Neural cell (in vitro differentiated cells): ENCODE measurements around the gene MDM4. TPM values are rescaled to one million over a fixed set of nuclear protein-coding genes. Genes with fewer than 3 reads are reported as not detected.
"Not testable (repeated sequence)": the region's sequence is repeated elsewhere in the genome, so short reads cannot be mapped to it uniquely, and the experiment has no call there.

Source experiments
- H2AFZ ChIP-seq: fragments of 200-600, 300-800 bp; sonication (generic), shearing (Covaris generic); 2 replicates; pipeline ENCODE4 v1.6.0; 2014; ENCODE audit warnings: low read depth, mild to moderate bottlenecking, antibody characterized with exemption, low read length, moderate library complexity
- H3F3A ChIP-seq: fragments of 200-600 bp; shearing (Covaris generic); 2 replicates; pipeline ENCODE4 v1.6.1; 2016; ENCODE audit warnings: mild to moderate bottlenecking, moderate library complexity, mixed read lengths, antibody characterized with exemption, low read length; ENCODE audit not compliant: insufficient read depth, poor library complexity, severe bottlenecking
- H3K27ac ChIP-seq: fragments of 200-600, 300-800 bp; sonication (generic), shearing (Covaris generic); 2 replicates; pipeline ENCODE4 v1.5.1; 2014; ENCODE audit warnings: mild to moderate bottlenecking, low read length, moderate library complexity
- H3K27me3 ChIP-seq: fragments of 300-800, 200-600 bp; sonication (generic), shearing (Covaris generic); 2 replicates; pipeline ENCODE4 v1.6.0; 2014; ENCODE audit warnings: mild to moderate bottlenecking, low read depth, low read length, moderate library complexity; ENCODE audit not compliant: insufficient read depth
- H3K36me3 ChIP-seq: fragments of 300-800, 200-600 bp; sonication (generic), shearing (Covaris generic); 2 replicates; pipeline ENCODE4 v1.5.1; 2014; ENCODE audit warnings: mild to moderate bottlenecking, antibody characterized with exemption, low read length, moderate library complexity; ENCODE audit not compliant: insufficient read depth
- H3K4me2 ChIP-seq: fragments of 300-800, 200-600 bp; sonication (generic), shearing (Covaris generic); 2 replicates; pipeline ENCODE4 v1.6.0; 2014; ENCODE audit warnings: mild to moderate bottlenecking, low read length
- H3K4me3 ChIP-seq: fragments of 300-800, 200-600 bp; sonication (generic), shearing (Covaris generic); 2 replicates; pipeline ENCODE4 v1.5.1; 2014; ENCODE audit warnings: mild to moderate bottlenecking, low read length, moderate library complexity
- H3K79me2 ChIP-seq: fragments of 200-600 bp; shearing (Covaris generic); replicated peaks from 2 replicates; pipeline ENCODE4 v1.6.0; 2014; ENCODE audit warnings: mild to moderate bottlenecking, low read length, moderate library complexity; ENCODE audit not compliant: insufficient read depth
- H3K9ac ChIP-seq: fragments of 300-800, 200-600 bp; sonication (generic), shearing (Covaris generic); 2 replicates; pipeline ENCODE4 v1.6.1; 2016; ENCODE audit warnings: mild to moderate bottlenecking, low read length, mixed read lengths
- H3K9me2 ChIP-seq: fragments of 200-600 bp; shearing (Covaris generic); 2 replicates; pipeline ENCODE4 v1.6.1; 2016; ENCODE audit warnings: mild to moderate bottlenecking, low read length, mixed read lengths; ENCODE audit not compliant: insufficient read depth
- H3K9me3 ChIP-seq: fragments of 200-600, 300-800 bp; sonication (generic), shearing (Covaris generic); 2 replicates; pipeline ENCODE4 v1.6.1; 2016; ENCODE audit warnings: mild to moderate bottlenecking, mixed run types, low read length, moderate library complexity, mixed read lengths
- H4K20me1 ChIP-seq: fragments of 200-600 bp; shearing (Covaris generic); 2 replicates; pipeline ENCODE4 v1.6.1; 2016; ENCODE audit warnings: mild to moderate bottlenecking, mixed run types; ENCODE audit not compliant: insufficient read depth
- EP300 ChIP-seq: fragments of 450-650 bp; conservative IDR thresholded peaks from 2 replicates; pipeline ENCODE4 v1.6.1; 2014; ENCODE audit warnings: antibody characterized with exemption, mild to moderate bottlenecking, moderate library complexity; ENCODE audit not compliant: poor library complexity, severe bottlenecking
- EZH2 ChIP-seq: fragments of 200-600, 300-800 bp; shearing (Covaris generic), sonication (generic); IDR thresholded peaks from 2 replicates; pipeline ENCODE4 v1.6.1; 2014; ENCODE audit warnings: antibody characterized with exemption, low read length, borderline replicate concordance, mild to moderate bottlenecking; ENCODE audit not compliant: insufficient read depth, poor library complexity, severe bottlenecking
- MXI1 ChIP-seq: fragments of 450-650 bp; conservative IDR thresholded peaks from 2 replicates; pipeline ENCODE4 v1.6.1; 2014; ENCODE audit warnings: antibody characterized with exemption, mild to moderate bottlenecking; ENCODE audit not compliant: poor library complexity, severe bottlenecking
- POLR2AphosphoS5 ChIP-seq: IDR thresholded peaks from 2 replicates; pipeline ENCODE4 v1.6.1; 2012
- RAD21 ChIP-seq: fragments of 450-650 bp; conservative IDR thresholded peaks from 2 replicates; pipeline ENCODE4 v1.6.1; 2014; ENCODE audit warnings: antibody characterized with exemption, mild to moderate bottlenecking, moderate library complexity
- SMC3 ChIP-seq: fragments of 450-650 bp; conservative IDR thresholded peaks from 2 replicates; pipeline ENCODE4 v1.6.1; 2014; ENCODE audit warnings: antibody characterized with exemption, mild to moderate bottlenecking, moderate library complexity; ENCODE audit not compliant: poor library complexity
- TAF1 ChIP-seq: IDR thresholded peaks from 2 replicates; pipeline ENCODE4 v1.6.1; 2012; ENCODE audit warnings: low read depth
- polyA plus RNA-seq: library from polyadenylated mRNA; depleted of rRNA; stranded (reverse); fragments of >200 nt; gene quantifications from 2 replicates; pipeline ENCODE4 v1.2.3, GENCODE V29; 2014
- TF ChIP-seq, protein P1 (sequence below): IDR thresholded peaks from 2 replicates; pipeline ENCODE4 v1.6.1; 2012; ENCODE audit warnings: borderline replicate concordance
- TF ChIP-seq, protein P2 (sequence below): fragments of 450-650 bp; IDR thresholded peaks from 2 replicates; pipeline ENCODE4 v1.5.1; 2014; ENCODE audit warnings: antibody characterized with exemption, mild to moderate bottlenecking, moderate library complexity; ENCODE audit not compliant: poor library complexity, severe bottlenecking

The MDM4 gene
- polyA plus RNA-seq, 1 donor from 2014 or later: 36.8 TPM

- Histone ChIP-seq H3K36me3 (peaks cover 6% of the 10 kb centered on the region), H2AFZ (no peak overlapping the region), H3K4me3 (no peak overlapping the region), H3K9ac (no peak overlapping the region), H3K79me2 (no peaks in the 10 kb centered on the region), H4K20me1 (no peaks in the 10 kb centered on the region), H3K4me2 (no peak overlapping the region), H3F3A (no peaks in the 10 kb centered on the region), H3K9me2 (no peaks in the 10 kb centered on the region), H3K27ac (no peak overlapping the region), H3K27me3 (no peaks in the 10 kb centered on the region), H3K9me3 (no peaks in the 10 kb centered on the region)
- TF ChIP-seq, protein P1, sequence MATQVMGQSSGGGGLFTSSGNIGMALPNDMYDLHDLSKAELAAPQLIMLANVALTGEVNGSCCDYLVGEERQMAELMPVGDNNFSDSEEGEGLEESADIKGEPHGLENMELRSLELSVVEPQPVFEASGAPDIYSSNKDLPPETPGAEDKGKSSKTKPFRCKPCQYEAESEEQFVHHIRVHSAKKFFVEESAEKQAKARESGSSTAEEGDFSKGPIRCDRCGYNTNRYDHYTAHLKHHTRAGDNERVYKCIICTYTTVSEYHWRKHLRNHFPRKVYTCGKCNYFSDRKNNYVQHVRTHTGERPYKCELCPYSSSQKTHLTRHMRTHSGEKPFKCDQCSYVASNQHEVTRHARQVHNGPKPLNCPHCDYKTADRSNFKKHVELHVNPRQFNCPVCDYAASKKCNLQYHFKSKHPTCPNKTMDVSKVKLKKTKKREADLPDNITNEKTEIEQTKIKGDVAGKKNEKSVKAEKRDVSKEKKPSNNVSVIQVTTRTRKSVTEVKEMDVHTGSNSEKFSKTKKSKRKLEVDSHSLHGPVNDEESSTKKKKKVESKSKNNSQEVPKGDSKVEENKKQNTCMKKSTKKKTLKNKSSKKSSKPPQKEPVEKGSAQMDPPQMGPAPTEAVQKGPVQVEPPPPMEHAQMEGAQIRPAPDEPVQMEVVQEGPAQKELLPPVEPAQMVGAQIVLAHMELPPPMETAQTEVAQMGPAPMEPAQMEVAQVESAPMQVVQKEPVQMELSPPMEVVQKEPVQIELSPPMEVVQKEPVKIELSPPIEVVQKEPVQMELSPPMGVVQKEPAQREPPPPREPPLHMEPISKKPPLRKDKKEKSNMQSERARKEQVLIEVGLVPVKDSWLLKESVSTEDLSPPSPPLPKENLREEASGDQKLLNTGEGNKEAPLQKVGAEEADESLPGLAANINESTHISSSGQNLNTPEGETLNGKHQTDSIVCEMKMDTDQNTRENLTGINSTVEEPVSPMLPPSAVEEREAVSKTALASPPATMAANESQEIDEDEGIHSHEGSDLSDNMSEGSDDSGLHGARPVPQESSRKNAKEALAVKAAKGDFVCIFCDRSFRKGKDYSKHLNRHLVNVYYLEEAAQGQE: no peak
- no peak for TF ChIP-seq EP300
Observed at GRCh38 chr1:204558467-204558866, 42.3 kb downstream of the MDM4 start.

DNA sequence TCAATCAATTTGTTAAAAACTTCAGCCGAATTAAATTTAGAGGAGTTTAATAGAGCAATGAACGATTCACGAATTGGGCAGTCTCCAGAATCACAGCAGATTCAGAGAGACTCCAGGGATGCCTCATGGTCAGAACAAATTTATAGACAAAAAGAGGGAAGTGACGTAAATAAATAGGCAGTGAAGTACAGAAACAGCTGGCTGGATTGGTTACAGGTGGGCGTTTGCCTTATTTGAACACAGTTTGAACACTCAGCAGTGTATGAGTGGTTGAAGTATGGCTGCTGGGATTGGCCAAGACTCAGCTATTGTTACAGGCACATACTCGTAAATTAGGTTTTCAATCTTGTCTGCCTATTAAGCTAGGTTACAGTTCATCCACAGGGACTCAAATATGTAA lies 43.8 kb downstream of the MDM4 start:
- H2AFZ ChIP-seq, H3K4me3 ChIP-seq, H3K27me3 ChIP-seq, H3K9me3 ChIP-seq, H3F3A ChIP-seq, H3K9me2 ChIP-seq, H3K79me2 ChIP-seq, H3K9ac ChIP-seq, H4K20me1 ChIP-seq, H3K4me2 ChIP-seq, H3K36me3 ChIP-seq, H3K27ac ChIP-seq: not testable (repeated sequence)

DNA sequence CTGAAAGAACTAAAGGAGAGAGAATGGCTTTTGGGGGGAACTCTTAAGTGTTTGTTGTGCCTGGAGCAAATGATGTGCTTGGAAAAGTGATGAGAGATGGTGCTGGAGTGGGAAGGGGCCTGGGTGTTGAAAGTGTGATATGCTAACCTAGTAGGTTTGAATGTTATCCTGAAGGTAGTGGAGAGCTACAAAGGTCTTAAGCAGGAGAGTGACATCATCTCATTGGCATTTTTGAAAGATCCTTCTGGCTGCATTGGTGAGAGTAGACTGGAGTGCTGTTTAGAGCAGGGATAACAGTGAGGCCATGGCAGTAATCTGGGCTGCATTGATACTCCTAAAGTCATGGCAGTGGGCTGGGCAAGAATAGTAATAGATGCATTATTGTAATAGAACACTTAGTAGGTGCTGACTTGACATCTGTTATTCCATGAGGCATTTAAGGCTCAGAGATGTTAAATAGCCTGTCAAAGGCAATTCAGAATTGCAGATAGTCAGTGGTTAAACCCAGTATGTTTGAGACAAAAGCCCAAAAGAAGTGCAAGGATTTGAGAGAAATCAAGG lies 44.5 kb downstream of the MDM4 start:
- Histone ChIP-seq H3K9ac (no peak overlapping the region), H3K36me3 (no peaks in the 10 kb centered on the region), H3K9me2 (no peaks in the 10 kb centered on the region), H4K20me1 (no peaks in the 10 kb centered on the region), H3F3A (no peaks in the 10 kb centered on the region), H3K27ac (no peak overlapping the region), H2AFZ (no peak overlapping the region), H3K9me3 (no peaks in the 10 kb centered on the region), H3K27me3 (no peaks in the 10 kb centered on the region), H3K4me2 (no peak overlapping the region), H3K4me3 (no peak overlapping the region), H3K79me2 (no peaks in the 10 kb centered on the region)
- TF ChIP-seq SMC3 (no peak), EZH2 (no peak), TAF1 (no peak), RAD21 (no peak), EP300 (no peak), MXI1 (no peak), POLR2AphosphoS5 (no peak)
- TF ChIP-seq, protein P2, sequence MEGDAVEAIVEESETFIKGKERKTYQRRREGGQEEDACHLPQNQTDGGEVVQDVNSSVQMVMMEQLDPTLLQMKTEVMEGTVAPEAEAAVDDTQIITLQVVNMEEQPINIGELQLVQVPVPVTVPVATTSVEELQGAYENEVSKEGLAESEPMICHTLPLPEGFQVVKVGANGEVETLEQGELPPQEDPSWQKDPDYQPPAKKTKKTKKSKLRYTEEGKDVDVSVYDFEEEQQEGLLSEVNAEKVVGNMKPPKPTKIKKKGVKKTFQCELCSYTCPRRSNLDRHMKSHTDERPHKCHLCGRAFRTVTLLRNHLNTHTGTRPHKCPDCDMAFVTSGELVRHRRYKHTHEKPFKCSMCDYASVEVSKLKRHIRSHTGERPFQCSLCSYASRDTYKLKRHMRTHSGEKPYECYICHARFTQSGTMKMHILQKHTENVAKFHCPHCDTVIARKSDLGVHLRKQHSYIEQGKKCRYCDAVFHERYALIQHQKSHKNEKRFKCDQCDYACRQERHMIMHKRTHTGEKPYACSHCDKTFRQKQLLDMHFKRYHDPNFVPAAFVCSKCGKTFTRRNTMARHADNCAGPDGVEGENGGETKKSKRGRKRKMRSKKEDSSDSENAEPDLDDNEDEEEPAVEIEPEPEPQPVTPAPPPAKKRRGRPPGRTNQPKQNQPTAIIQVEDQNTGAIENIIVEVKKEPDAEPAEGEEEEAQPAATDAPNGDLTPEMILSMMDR: no peak
- TF ChIP-seq, protein P1: no peak
